ENCODE measurements around the gene MVB12A.
A peak's percentile ranks its signal among the peaks of the same experiment; 100 is the strongest.

The MVB12A gene

DNA sequence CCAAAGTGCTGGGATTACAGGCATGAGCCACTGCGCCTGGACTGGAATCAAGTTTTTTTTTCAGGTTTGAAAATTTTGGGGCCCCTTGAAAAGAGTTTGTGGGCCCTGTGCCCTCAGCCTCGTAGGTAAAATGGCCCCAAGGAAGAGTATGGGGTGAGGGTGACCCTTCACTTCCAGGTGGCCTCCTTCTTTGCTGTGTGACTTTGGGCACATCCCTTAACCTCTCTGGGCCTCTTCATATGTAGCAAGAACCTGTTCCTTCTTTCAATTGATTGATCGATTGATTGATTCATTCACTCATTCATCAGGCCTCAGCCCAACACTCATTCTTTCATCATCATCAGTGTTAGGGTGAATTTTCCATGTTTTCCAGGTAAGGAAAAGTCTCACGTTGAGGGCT lies 32.0 kb downstream of the MVB12A start:
- H3K18ac ChIP-seq (ENCODE audit: low read length) = no peak overlapping the region
- DNase-seq = no peak
- no peak overlapping the region for H3K9ac ChIP-seq (ENCODE audit: low read length)
- H4K8ac ChIP-seq (ENCODE audit: low read depth, low read length) = no peak overlapping the region
- H3K79me1 ChIP-seq (ENCODE audit: low read length) = no peaks in the 10 kb centered on the region
- H2BK15ac ChIP-seq (replicated peaks; ENCODE audit: low read depth) = no peak overlapping the region
- H2BK5ac ChIP-seq (ENCODE audit: low read length) = no peak overlapping the region
- H2AK5ac ChIP-seq (ENCODE audit: low read length) = no peak overlapping the region
- no peak overlapping the region for H4K5ac ChIP-seq (ENCODE audit: low read length)
- H3K23ac ChIP-seq (ENCODE audit: low read length) = no peak overlapping the region
- no CpG with 5 or more reads among the region's 4 CpGs for WGBS (ENCODE audit: extremely low coverage, insufficient coverage, low lambda C conversion rate)
- no peak overlapping the region for H3K4me2 ChIP-seq (ENCODE audit: low read length)
- no peaks in the 10 kb centered on the region for H3K36me3 ChIP-seq (ENCODE audit: control insufficient read depth, insufficient read depth, low read length)
- H2BK120ac ChIP-seq (ENCODE audit: low read depth, low read length) = no peak overlapping the region
- no peaks in the 10 kb centered on the region for H3K79me2 ChIP-seq (ENCODE audit: control insufficient read depth, insufficient read depth, low read length)
- no peak overlapping the region for H3K4me3 ChIP-seq (ENCODE audit: low read length)
- no peaks in the 10 kb centered on the region for H3K4me1 ChIP-seq (ENCODE audit: control insufficient read depth, low read depth, low read length)
- no peak overlapping the region for H3K27ac ChIP-seq (ENCODE audit: low read depth, low read length)
- H3K27me3 ChIP-seq (ENCODE audit: insufficient read depth, low read length, poor library complexity) = peaks cover 15% of the 10 kb centered on the region
- H3K56ac ChIP-seq (ENCODE audit: low read length) = no peak overlapping the region
- no peak overlapping the region for H3K4ac ChIP-seq (ENCODE audit: low read depth, low read length)

DNA sequence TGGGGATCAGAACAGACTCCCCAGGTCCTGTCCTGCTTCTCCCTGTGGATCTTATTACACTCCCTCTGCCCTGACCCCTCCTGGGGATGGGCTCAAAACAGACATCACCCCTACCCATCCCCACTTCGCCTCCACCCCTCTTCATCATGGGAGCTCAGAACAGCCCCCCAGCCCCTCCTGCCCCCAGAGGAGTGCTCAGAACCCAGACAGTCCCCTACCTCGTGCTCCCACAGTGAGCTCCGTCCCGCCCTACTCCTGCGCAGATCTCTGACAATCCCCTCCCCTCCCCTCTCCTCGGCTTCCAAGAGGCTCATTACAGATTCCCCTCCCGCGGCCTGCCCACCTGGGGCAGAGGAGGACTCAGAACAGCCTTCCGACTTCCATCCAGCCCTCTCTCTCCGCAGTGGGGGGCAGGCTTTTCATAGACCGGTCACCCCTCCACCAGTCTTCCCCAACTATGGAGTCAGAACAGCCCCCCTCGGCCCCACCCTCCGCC lies 34.8 kb downstream of the MVB12A start:
- H3K4me3 ChIP-seq (ENCODE audit: low read length) = no peak overlapping the region
- H2AK5ac ChIP-seq (ENCODE audit: low read length) = no peak overlapping the region
- no peaks in the 10 kb centered on the region for H3K36me3 ChIP-seq (ENCODE audit: control insufficient read depth, insufficient read depth, low read length)
- H3K4me2 ChIP-seq (ENCODE audit: low read length) = no peak overlapping the region
- H3K27ac ChIP-seq (ENCODE audit: low read depth, low read length) = no peak overlapping the region
- no peak overlapping the region for H3K4ac ChIP-seq (ENCODE audit: low read depth, low read length)
- no peaks in the 10 kb centered on the region for H3K79me1 ChIP-seq (ENCODE audit: low read length)
- WGBS (ENCODE audit: extremely low coverage, insufficient coverage, low lambda C conversion rate) = no CpG with 5 or more reads among the region's 13 CpGs
- no peak overlapping the region for H2BK120ac ChIP-seq (ENCODE audit: low read depth, low read length)
- H4K8ac ChIP-seq (ENCODE audit: low read depth, low read length) = no peak overlapping the region
- H3K27me3 ChIP-seq (ENCODE audit: insufficient read depth, low read length, poor library complexity) = peaks cover 13% of the 10 kb centered on the region
- H2BK15ac ChIP-seq (replicated peaks; ENCODE audit: low read depth) = no peak overlapping the region
- no peak for DNase-seq
- no peaks in the 10 kb centered on the region for H3K79me2 ChIP-seq (ENCODE audit: control insufficient read depth, insufficient read depth, low read length)
- no peak overlapping the region for H3K18ac ChIP-seq (ENCODE audit: low read length)
- H3K4me1 ChIP-seq (ENCODE audit: control insufficient read depth, low read depth, low read length) = no peaks in the 10 kb centered on the region
- H2BK5ac ChIP-seq (ENCODE audit: low read length) = no peak overlapping the region
- H3K23ac ChIP-seq (ENCODE audit: low read length) = no peak overlapping the region
- H3K9ac ChIP-seq (ENCODE audit: low read length) = no peak overlapping the region
- no peak overlapping the region for H4K5ac ChIP-seq (ENCODE audit: low read length)
- H3K56ac ChIP-seq (ENCODE audit: low read length) = peak overlapping the region; percentile 34

DNA sequence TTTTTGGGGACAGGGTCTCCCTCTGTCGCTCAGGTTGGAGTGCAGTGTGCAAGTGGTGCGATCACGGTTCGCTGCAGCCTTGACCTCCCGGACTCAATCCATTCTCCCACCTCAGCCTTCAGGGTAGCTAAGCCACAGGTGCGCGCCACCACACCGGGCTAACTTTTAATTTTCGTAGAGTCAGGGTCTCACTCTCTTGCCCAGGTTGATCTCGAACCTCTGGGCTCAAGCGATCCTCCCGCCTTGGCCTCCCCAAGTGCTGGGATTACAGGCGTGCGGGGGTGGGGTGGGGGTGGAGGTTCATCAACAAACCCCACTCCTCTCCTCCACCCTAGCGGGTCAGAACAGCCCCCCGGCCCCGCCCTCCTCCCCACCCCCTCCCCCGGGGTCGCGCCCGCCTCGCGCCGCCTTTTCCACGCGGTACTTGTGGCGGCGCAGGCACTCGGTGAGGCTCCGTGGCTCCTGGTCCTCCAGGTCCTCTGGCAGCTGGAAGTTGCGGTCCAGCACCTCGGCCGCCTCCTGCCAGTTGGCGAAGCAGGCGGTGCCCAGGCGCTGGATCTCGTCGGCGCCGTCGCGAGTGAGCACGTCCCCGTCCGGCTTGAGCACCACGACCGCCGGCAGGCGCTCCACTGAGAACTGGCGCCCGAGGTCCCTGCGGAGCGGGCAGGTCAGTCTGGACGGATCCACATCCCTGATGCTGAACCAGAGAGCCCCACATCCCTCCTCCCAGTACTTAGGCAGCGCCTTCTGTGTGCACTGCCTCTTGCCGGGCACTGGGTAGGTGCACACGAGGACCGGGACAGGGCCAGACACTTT lies 35.7 kb downstream of the MVB12A start:
- Histone ChIP-seq H3K4me2 (ENCODE audit: low read length) (no peak overlapping the region), H3K18ac (ENCODE audit: low read length) (no peak overlapping the region), H3K4ac (ENCODE audit: low read depth, low read length) (no peak overlapping the region), H2AK5ac (ENCODE audit: low read length) (no peak overlapping the region), H3K56ac (ENCODE audit: low read length) (peak overlapping the region; percentile 49), H2BK5ac (ENCODE audit: low read length) (no peak overlapping the region), H3K36me3 (ENCODE audit: control insufficient read depth, insufficient read depth, low read length) (no peaks in the 10 kb centered on the region), H2BK120ac (ENCODE audit: low read depth, low read length) (no peak overlapping the region), H3K79me1 (ENCODE audit: low read length) (no peaks in the 10 kb centered on the region), H4K8ac (ENCODE audit: low read depth, low read length) (no peak overlapping the region), H3K27me3 (ENCODE audit: insufficient read depth, low read length, poor library complexity) (peaks cover 13% of the 10 kb centered on the region), H3K79me2 (ENCODE audit: control insufficient read depth, insufficient read depth, low read length) (no peaks in the 10 kb centered on the region), H2BK15ac (replicated peaks; ENCODE audit: low read depth) (no peak overlapping the region), H3K27ac (ENCODE audit: low read depth, low read length) (no peak overlapping the region), H3K4me1 (ENCODE audit: control insufficient read depth, low read depth, low read length) (no peaks in the 10 kb centered on the region), H3K9ac (ENCODE audit: low read length) (no peak overlapping the region), H3K4me3 (ENCODE audit: low read length) (no peak overlapping the region), H4K5ac (ENCODE audit: low read length) (no peak overlapping the region), H3K23ac (ENCODE audit: low read length) (no peak overlapping the region)
- no peak for DNase-seq
- WGBS (ENCODE audit: extremely low coverage, insufficient coverage, low lambda C conversion rate) = no CpG with 5 or more reads among the region's 58 CpGs

DNA sequence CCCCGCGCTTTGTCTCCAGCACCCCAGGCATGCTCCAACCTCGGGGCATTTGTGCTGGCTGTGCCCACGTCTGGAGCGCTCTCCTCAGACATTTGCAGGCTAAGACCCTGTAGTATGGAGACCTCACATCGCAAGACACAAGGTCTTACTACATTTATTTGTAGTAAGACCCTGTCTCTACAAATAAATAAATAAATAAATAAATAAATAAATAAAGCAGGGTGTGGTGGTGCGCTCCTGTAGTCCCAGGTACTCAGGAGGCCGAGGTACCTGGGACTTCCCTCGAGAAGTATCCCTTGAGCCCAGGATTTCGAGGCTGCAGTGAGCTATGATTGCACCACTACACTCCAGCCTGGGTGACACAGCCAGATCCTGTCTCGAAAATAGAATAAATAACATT lies 36.3 kb downstream of the MVB12A start:
- Histone ChIP-seq H2BK5ac (ENCODE audit: low read length) (no peak overlapping the region), H2BK120ac (ENCODE audit: low read depth, low read length) (no peak overlapping the region), H3K4ac (ENCODE audit: low read depth, low read length) (no peak overlapping the region), H3K18ac (ENCODE audit: low read length) (no peak overlapping the region), H4K8ac (ENCODE audit: low read depth, low read length) (no peak overlapping the region), H2BK15ac (replicated peaks; ENCODE audit: low read depth) (no peak overlapping the region), H3K9ac (ENCODE audit: low read length) (no peak overlapping the region), H3K4me1 (ENCODE audit: control insufficient read depth, low read depth, low read length) (no peaks in the 10 kb centered on the region), H4K5ac (ENCODE audit: low read length) (no peak overlapping the region), H3K23ac (ENCODE audit: low read length) (no peak overlapping the region), H3K4me2 (ENCODE audit: low read length) (no peak overlapping the region), H2AK5ac (ENCODE audit: low read length) (no peak overlapping the region), H3K27me3 (ENCODE audit: insufficient read depth, low read length, poor library complexity) (peaks cover 13% of the 10 kb centered on the region), H3K4me3 (ENCODE audit: low read length) (no peak overlapping the region), H3K79me1 (ENCODE audit: low read length) (no peaks in the 10 kb centered on the region), H3K27ac (ENCODE audit: low read depth, low read length) (no peak overlapping the region), H3K79me2 (ENCODE audit: control insufficient read depth, insufficient read depth, low read length) (no peaks in the 10 kb centered on the region), H3K56ac (ENCODE audit: low read length) (peak overlapping the region; percentile 49), H3K36me3 (ENCODE audit: control insufficient read depth, insufficient read depth, low read length) (no peaks in the 10 kb centered on the region)
- no peak for DNase-seq
- WGBS (ENCODE audit: extremely low coverage, insufficient coverage, low lambda C conversion rate) = no CpG with 5 or more reads among the region's 11 CpGs

DNA sequence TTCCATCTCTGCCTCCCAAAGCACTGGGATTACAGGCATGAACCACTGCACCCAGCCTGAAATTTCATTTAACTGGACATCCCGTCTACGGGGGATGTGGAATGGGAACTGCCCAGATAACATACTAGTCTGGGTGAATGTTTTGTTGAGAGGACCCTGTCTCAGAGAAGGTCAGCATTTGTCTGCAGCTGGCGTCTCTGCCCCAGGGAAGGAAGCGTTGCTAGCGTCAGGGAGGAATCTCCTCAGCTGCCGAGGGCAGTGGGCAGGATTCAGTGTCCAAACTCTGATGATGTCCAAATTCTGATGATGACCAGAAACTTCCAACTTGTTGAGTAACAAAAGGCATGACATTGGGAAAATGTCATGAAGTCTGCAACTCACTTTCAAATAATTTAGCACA lies 37.8 kb downstream of the MVB12A start:
- Histone ChIP-seq H3K79me1 (ENCODE audit: low read length) (no peaks in the 10 kb centered on the region), H3K9ac (ENCODE audit: low read length) (no peak overlapping the region), H4K5ac (ENCODE audit: low read length) (no peak overlapping the region), H2AK5ac (ENCODE audit: low read length) (no peak overlapping the region), H4K8ac (ENCODE audit: low read depth, low read length) (no peak overlapping the region), H3K27me3 (ENCODE audit: insufficient read depth, low read length, poor library complexity) (peaks cover 13% of the 10 kb centered on the region), H3K4me2 (ENCODE audit: low read length) (no peak overlapping the region), H3K4me1 (ENCODE audit: control insufficient read depth, low read depth, low read length) (no peaks in the 10 kb centered on the region), H3K56ac (ENCODE audit: low read length) (no peak overlapping the region), H3K27ac (ENCODE audit: low read depth, low read length) (no peak overlapping the region), H3K4me3 (ENCODE audit: low read length) (no peak overlapping the region), H2BK120ac (ENCODE audit: low read depth, low read length) (no peak overlapping the region), H3K36me3 (ENCODE audit: control insufficient read depth, insufficient read depth, low read length) (no peaks in the 10 kb centered on the region), H2BK5ac (ENCODE audit: low read length) (no peak overlapping the region), H3K18ac (ENCODE audit: low read length) (no peak overlapping the region), H3K79me2 (ENCODE audit: control insufficient read depth, insufficient read depth, low read length) (no peaks in the 10 kb centered on the region), H3K23ac (ENCODE audit: low read length) (no peak overlapping the region), H2BK15ac (replicated peaks; ENCODE audit: low read depth) (no peak overlapping the region), H3K4ac (ENCODE audit: low read depth, low read length) (no peak overlapping the region)
- no CpG with 5 or more reads among the region's 6 CpGs for WGBS (ENCODE audit: extremely low coverage, insufficient coverage, low lambda C conversion rate)
- no peak for DNase-seq

DNA sequence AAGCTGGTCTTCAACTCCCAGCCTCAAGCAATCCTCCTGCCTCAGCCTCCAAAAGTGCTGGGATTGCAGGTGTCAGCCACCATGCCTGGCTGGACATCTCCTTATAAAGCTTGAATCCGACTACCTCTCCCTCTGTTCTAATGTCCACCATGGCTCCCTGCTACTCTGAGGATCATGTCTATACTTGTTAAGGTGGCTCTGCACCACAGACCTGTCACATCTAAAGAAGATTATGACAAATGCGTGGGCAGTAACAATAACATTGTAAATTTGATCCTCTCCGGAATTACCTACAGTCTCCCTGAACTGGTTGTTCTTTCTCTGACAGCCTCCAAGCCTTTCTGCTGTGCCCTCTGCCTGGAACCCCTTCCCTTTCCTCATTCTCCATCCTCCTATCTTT lies 39.1 kb downstream of the MVB12A start:
- Histone ChIP-seq H3K79me1 (ENCODE audit: low read length) (no peaks in the 10 kb centered on the region), H3K27me3 (ENCODE audit: insufficient read depth, low read length, poor library complexity) (peaks cover 13% of the 10 kb centered on the region), H3K56ac (ENCODE audit: low read length) (no peak overlapping the region), H3K9ac (ENCODE audit: low read length) (no peak overlapping the region), H3K4ac (ENCODE audit: low read depth, low read length) (no peak overlapping the region), H3K18ac (ENCODE audit: low read length) (no peak overlapping the region), H2AK5ac (ENCODE audit: low read length) (no peak overlapping the region), H2BK5ac (ENCODE audit: low read length) (no peak overlapping the region), H3K27ac (ENCODE audit: low read depth, low read length) (no peak overlapping the region), H4K5ac (ENCODE audit: low read length) (no peak overlapping the region), H3K36me3 (ENCODE audit: control insufficient read depth, insufficient read depth, low read length) (no peaks in the 10 kb centered on the region), H2BK120ac (ENCODE audit: low read depth, low read length) (no peak overlapping the region), H3K4me1 (ENCODE audit: control insufficient read depth, low read depth, low read length) (no peaks in the 10 kb centered on the region), H4K8ac (ENCODE audit: low read depth, low read length) (no peak overlapping the region), H2BK15ac (replicated peaks; ENCODE audit: low read depth) (no peak overlapping the region), H3K23ac (ENCODE audit: low read length) (no peak overlapping the region), H3K4me3 (ENCODE audit: low read length) (no peak overlapping the region), H3K4me2 (ENCODE audit: low read length) (no peak overlapping the region), H3K79me2 (ENCODE audit: control insufficient read depth, insufficient read depth, low read length) (no peaks in the 10 kb centered on the region)
- no CpG with 5 or more reads among the region's 3 CpGs for WGBS (ENCODE audit: extremely low coverage, insufficient coverage, low lambda C conversion rate)
- no peak for DNase-seq
